HepG2 (cell line): Measurements from ENCODE around the gene DPP3. TPM values are rescaled to one million over a fixed set of nuclear protein-coding genes. Genes with fewer than 3 reads are reported as not detected.

Experiments
- ARID4A ChIP-seq: sonication (generic); formaldehyde crosslinking; IDR thresholded peaks from 2 replicates; pipeline ENCODE4 v1.5.0; 2020; ENCODE audit warnings: mild to moderate bottlenecking, missing genetic modification reagents, borderline replicate concordance
- HES4 ChIP-seq: sonication (generic); formaldehyde crosslinking; IDR thresholded peaks from 2 replicates; pipeline ENCODE4 v1.9.0; 2021; ENCODE audit warnings: mild to moderate bottlenecking, missing genetic modification reagents, borderline replicate concordance
- MAX ChIP-seq: IDR thresholded peaks from 2 replicates; pipeline ENCODE4 v1.6.1; 2012; ENCODE audit warnings: inconsistent platforms
- PAX8 ChIP-seq: sonication (generic); formaldehyde crosslinking; IDR thresholded peaks from 2 replicates; pipeline ENCODE4 v1.8.0; 2022; ENCODE audit warnings: mild to moderate bottlenecking, missing genetic modification reagents, borderline replicate concordance
- RAD21 ChIP-seq: fragments of 450-650 bp; formaldehyde crosslinking; IDR thresholded peaks from 2 replicates; pipeline ENCODE4 v1.5.0; 2020; ENCODE audit warnings: mild to moderate bottlenecking
- SCMH1 ChIP-seq: sonication (generic); formaldehyde crosslinking; IDR thresholded peaks from 2 replicates; pipeline ENCODE4 v1.9.0; 2021; ENCODE audit warnings: missing genetic modification reagents, mild to moderate bottlenecking, borderline replicate concordance
- ZFY ChIP-seq: sonication (generic); formaldehyde crosslinking; IDR thresholded peaks from 2 replicates; pipeline ENCODE4 v1.4.0; 2020; ENCODE audit warnings: missing genetic modification reagents
- ZNF30 ChIP-seq: sonication (generic); formaldehyde crosslinking; IDR thresholded peaks from 2 replicates; pipeline ENCODE4 v1.5.0; 2020; ENCODE audit warnings: mild to moderate bottlenecking, missing genetic modification reagents
- ZNF577 ChIP-seq: sonication (generic); formaldehyde crosslinking; IDR thresholded peaks from 2 replicates; pipeline ENCODE4 v1.4.0; 2020; ENCODE audit warnings: mild to moderate bottlenecking, low read depth, missing genetic modification reagents, borderline replicate concordance
- ZNF773 ChIP-seq: sonication (generic); formaldehyde crosslinking; IDR thresholded peaks from 2 replicates; pipeline ENCODE4 v1.4.0; 2020; ENCODE audit warnings: missing genetic modification reagents, borderline replicate concordance
- polyA plus RNA-seq, 8 experiments: library from polyadenylated mRNA; depleted of rRNA in 3 of 8; stranded (reverse) in 7 of 8; unstranded in 1 of 8; fragments of >200 nt; fragmentation: Illumina TruSeq in 4 of 8; extraction: Trizol in 4 of 8; gene quantifications; 2 replicates each; pipeline versions ENCODE4 v1.2.1 to v1.2.3, GENCODE V29; 2011 to 2016; ENCODE audit warnings: low read depth in 4 of 8, missing spikeins in 1 of 8, mixed read lengths in 1 of 8; ENCODE audit not compliant: insufficient read depth in 1 of 8
- total RNA-seq, 5 experiments: library from RNA; depleted of rRNA; stranded (reverse); fragments of >200 nt; fragmentation: Illumina TruSeq; extraction: Trizol; gene quantifications; 2 replicates each; pipeline ENCODE4 v1.2.3, GENCODE V29; 2016; ENCODE audit warnings: low read depth in 1 of 5

DPP3 gene
- total and polyA plus RNA-seq, 2 of the 13 experiments (the other 11 are each of a cell fraction or from before 2014, with no cell fraction given): 38.4 to 59.8 TPM

- TF ChIP-seq ARID4A (CRISPR knock-in tag): 0 out of 2 replicates have a peak, but pooled peaks have one; percentile 18
- peak; percentile 58 for TF ChIP-seq ZFY (CRISPR knock-in tag)
- no peak for TF ChIP-seq SCMH1
- 0 out of 2 replicates have a peak, but pooled peaks have one; percentile 10 for TF ChIP-seq RAD21
- TF ChIP-seq HES4 (CRISPR knock-in tag): no peak
- peak; percentile 24; the same call in 1 of the 2 replicates for TF ChIP-seq ZNF773 (CRISPR knock-in tag)
- TF ChIP-seq MAX: peak; percentile 42; the same call in 1 of the 2 replicates
- no peak for TF ChIP-seq ZNF30 (CRISPR knock-in tag)
- no peak for TF ChIP-seq PAX8 (CRISPR knock-in tag)
- TF ChIP-seq ZNF577 (CRISPR knock-in tag): no peak
- TF ChIP-seq, all 625 proteins: peak for 23
These were observed 13.1 kb upstream of the DPP3 start (continued) for GRCh38 chr11:66467034-66467659.
